Left ventricle myocardium inferior (tissue), 1 donor: Measurements from ENCODE around the gene CHCT1. TPM values are rescaled to one million over a fixed set of nuclear protein-coding genes. Genes with fewer than 3 reads are reported as not detected.

Experiments
- DNase-seq: peaks from one replicate; pipeline ENCODE4 v3.0.0-alpha.2; 2020
- H3K27ac ChIP-seq: fragments of 200-600 bp; replicated peaks from 2 replicates; pipeline ENCODE4 v1.8.0; 2021
- H3K27me3 ChIP-seq: fragments of 200-600 bp; 2 replicates; pipeline ENCODE4 v1.8.0; 2021; ENCODE audit warnings: low read depth
- H3K36me3 ChIP-seq: fragments of 200-600 bp; 2 replicates; pipeline ENCODE4 v1.8.0; 2021
- H3K4me1 ChIP-seq: fragments of 200-600 bp; 2 replicates; pipeline ENCODE4 v1.8.0; 2021
- H3K4me3 ChIP-seq: fragments of 200-600 bp; 2 replicates; pipeline ENCODE4 v1.8.0; 2021; ENCODE audit warnings: mild to moderate bottlenecking, moderate library complexity
- H3K9me3 ChIP-seq: fragments of 200-600 bp; replicated peaks from 2 replicates; pipeline ENCODE4 v1.8.0; 2021
- CTCF ChIP-seq: fragments of 200-600 bp; IDR thresholded peaks from 2 replicates; pipeline ENCODE4 v1.8.0; 2021; ENCODE audit warnings: antibody characterized with exemption, mild to moderate bottlenecking, borderline replicate concordance
- intact Hi-C: fragments of 100-400 bp; cut with micrococcal nuclease; formaldehyde crosslinking; loops from one replicate; pipeline ENCODE4 v1.11.0; 2022
- total RNA-seq: library from RNA; stranded (reverse); fragmentation: NEBNext Ultra II Directional; extraction: Animal tissue kit (Norgen Biotek cat#: 25700); gene quantifications from one replicate; pipeline ENCODE4 v1.2.1, GENCODE V29; 2021
- donor health status: DM: no; HTN: yes; CAD: no; lungs with severe emphysema.

CHCT1 gene
- total RNA-seq, 1 donor from 2014 or later: not detected

DNA sequence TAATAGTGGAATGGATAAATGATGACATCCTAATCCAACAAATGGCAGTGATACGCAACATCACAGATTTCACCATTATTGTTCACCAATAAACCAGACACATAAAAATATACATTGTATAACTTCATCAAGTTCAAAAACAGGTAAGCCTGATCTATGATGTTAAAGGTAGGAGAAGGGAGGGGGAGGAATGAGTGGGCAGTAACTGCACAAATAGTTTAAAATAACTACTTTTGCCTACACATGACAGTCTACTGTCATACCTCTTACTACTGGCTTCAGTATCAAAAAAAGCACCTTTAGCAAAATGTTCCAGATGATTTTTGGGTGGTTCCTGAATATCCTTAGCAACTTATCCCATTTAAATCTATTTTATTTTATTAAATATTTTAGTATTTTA, 28.8 kb downstream of the CHCT1 start:
- Histone ChIP-seq H3K27ac (no peak overlapping the region), H3K4me1 (no peaks in the 10 kb centered on the region), H3K9me3 (no peaks in the 10 kb centered on the region), H3K36me3 (peaks cover 96% of the 10 kb centered on the region), H3K27me3 (no peaks in the 10 kb centered on the region), H3K4me3 (no peak overlapping the region)
- no peak for TF ChIP-seq CTCF
- no peak for DNase-seq
- intact Hi-C loops: no loop called here

DNA sequence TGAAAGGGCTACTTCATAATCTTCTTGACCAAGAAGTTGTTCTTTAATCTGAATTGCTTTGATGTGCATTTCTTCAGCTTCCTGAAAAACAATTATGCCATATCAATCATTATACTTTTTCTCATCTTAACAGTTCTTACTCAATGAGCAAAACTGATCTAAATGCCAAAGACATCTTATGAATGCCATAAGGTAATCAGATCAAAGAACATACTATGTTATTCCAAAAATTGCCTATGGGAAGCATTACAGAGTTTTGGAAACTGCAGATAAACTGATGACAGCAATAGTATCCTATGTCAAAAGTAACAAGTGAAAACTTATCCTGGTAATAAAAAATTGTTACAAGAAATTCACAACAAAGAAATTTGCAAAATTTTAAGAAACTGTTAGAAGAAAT, 29.7 kb downstream of the CHCT1 start:
- no peak overlapping the region for H3K4me3 ChIP-seq
- H3K27me3 ChIP-seq: no peaks in the 10 kb centered on the region
- DNase-seq: no peak
- H3K9me3 ChIP-seq: no peaks in the 10 kb centered on the region
- intact Hi-C loops: no loop called here
- no peak overlapping the region for H3K27ac ChIP-seq
- H3K4me1 ChIP-seq: no peaks in the 10 kb centered on the region
- no peak for TF ChIP-seq CTCF
- peaks cover 95% of the 10 kb centered on the region for H3K36me3 ChIP-seq

DNA sequence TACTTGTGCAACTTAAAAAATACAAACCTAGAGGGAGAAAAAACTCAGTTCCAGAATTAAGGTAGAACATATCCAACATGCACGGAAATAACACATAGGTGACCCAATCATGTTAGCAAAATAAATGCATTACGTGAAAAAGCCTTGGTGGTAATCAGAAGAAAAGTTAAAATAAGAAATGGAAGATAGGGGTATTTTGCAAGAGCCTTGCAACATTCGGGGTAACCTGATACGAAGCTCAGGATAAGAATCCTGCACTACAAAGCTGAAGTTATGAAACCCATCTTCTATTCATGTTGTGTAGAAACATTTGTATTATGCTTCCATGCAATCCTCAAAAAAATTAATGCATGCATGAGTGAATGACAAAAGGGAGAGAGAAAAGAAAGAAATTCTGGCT, 33.1 kb downstream of the CHCT1 start:
- Histone ChIP-seq H3K9me3 (no peaks in the 10 kb centered on the region), H3K36me3 (peaks cover 98% of the 10 kb centered on the region), H3K4me3 (no peak overlapping the region), H3K27ac (no peak overlapping the region), H3K4me1 (no peaks in the 10 kb centered on the region), H3K27me3 (no peaks in the 10 kb centered on the region)
- intact Hi-C loops: no loop called here
- no peak for DNase-seq
- TF ChIP-seq CTCF: no peak

DNA sequence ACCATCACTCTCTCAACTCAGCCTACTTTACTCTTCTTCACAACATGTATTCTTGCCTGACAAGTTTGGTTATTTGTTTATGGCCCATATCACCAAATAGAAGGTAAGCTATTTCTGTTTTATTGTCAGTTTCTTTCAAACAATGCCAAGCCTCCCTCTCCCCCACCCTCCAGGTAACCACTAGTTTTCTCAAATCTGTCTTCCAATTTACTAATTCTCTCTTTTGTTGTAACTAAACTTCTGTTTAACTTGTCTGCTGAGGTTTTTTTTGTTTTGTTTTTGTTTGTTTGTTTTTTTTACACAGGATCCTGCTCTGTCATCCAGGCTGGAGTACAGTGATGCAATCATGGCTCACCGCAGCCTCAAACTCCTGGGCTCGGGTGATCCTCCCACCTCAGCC, 34.9 kb downstream of the CHCT1 start:
- Histone ChIP-seq H3K27me3 (no peaks in the 10 kb centered on the region), H3K9me3 (no peaks in the 10 kb centered on the region), H3K27ac (no peak overlapping the region), H3K36me3 (peaks cover 99% of the 10 kb centered on the region), H3K4me3 (no peak overlapping the region), H3K4me1 (no peaks in the 10 kb centered on the region)
- intact Hi-C loops: no loop called here
- no peak for DNase-seq
- TF ChIP-seq CTCF: no peak

DNA sequence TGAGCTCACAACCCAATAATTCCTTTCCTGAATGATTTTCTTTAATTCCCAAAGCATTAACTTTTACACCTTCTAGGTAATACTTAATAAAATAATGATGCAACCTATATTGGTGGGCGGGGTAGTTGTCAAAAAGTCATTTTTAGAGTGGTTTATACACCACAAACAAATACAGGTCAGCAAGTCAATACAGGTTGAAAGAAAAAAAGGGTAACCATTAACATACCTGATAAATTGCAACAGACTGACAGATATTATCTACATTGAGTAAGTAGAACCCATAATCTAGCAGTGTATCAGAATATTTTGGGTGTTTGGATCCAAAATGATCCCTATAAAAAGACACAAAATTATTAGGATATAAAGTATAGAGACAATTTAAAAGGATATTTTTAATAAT, 39.3 kb downstream of the CHCT1 start:
- no peak overlapping the region for H3K4me3 ChIP-seq
- DNase-seq: no peak
- TF ChIP-seq CTCF: no peak
- intact Hi-C loops: no loop called here
- no peaks in the 10 kb centered on the region for H3K27me3 ChIP-seq
- H3K36me3 ChIP-seq: peaks cover 98% of the 10 kb centered on the region
- H3K4me1 ChIP-seq: peaks cover 11% of the 10 kb centered on the region
- H3K27ac ChIP-seq: no peak overlapping the region
- no peaks in the 10 kb centered on the region for H3K9me3 ChIP-seq

- intact Hi-C loops: no loop called here
- H3K36me3 ChIP-seq: peaks cover 81% of the 10 kb centered on the region
Observed at GRCh38 chr17:60463157-60463835, 41.0 kb downstream of the CHCT1 start.

More at GRCh38 chr17:60463157-60463835, 41.0 kb downstream of the CHCT1 start:
- H3K4me1 ChIP-seq: peaks cover 20% of the 10 kb centered on the region
- TF ChIP-seq CTCF: no peak
- no peak for DNase-seq
- H3K27ac ChIP-seq: no peak overlapping the region
- H3K9me3 ChIP-seq: no peaks in the 10 kb centered on the region
- H3K27me3 ChIP-seq: no peaks in the 10 kb centered on the region
- no peak overlapping the region for H3K4me3 ChIP-seq
